ENCODE results near the gene TBC1D9. TPM values are rescaled to one million over a fixed set of nuclear protein-coding genes. Genes with fewer than 3 reads are reported as not detected.

The TBC1D9 gene
- total and polyA plus RNA-seq, 2 donors: 14.2 to 68.0 TPM

- Histone ChIP-seq H3K4me1 (ENCODE audit: insufficient read depth) (no peaks in the 10 kb centered on the region), H3K36me3 (ENCODE audit: insufficient read depth) (no peaks in the 10 kb centered on the region), H3K27ac (ENCODE audit: low read depth) (no peak overlapping the region), H3K4me3 (ENCODE audit: low read depth, low read length) (no peak overlapping the region)
- DNase-seq (ENCODE audit: extremely low spot score): no peak
- WGBS: 73% methylated on average over 3 of the region's 3 CpGs
These were observed 144.3 kb downstream of the TBC1D9 start for GRCh38 chr4:140611854-140612253.

DNA sequence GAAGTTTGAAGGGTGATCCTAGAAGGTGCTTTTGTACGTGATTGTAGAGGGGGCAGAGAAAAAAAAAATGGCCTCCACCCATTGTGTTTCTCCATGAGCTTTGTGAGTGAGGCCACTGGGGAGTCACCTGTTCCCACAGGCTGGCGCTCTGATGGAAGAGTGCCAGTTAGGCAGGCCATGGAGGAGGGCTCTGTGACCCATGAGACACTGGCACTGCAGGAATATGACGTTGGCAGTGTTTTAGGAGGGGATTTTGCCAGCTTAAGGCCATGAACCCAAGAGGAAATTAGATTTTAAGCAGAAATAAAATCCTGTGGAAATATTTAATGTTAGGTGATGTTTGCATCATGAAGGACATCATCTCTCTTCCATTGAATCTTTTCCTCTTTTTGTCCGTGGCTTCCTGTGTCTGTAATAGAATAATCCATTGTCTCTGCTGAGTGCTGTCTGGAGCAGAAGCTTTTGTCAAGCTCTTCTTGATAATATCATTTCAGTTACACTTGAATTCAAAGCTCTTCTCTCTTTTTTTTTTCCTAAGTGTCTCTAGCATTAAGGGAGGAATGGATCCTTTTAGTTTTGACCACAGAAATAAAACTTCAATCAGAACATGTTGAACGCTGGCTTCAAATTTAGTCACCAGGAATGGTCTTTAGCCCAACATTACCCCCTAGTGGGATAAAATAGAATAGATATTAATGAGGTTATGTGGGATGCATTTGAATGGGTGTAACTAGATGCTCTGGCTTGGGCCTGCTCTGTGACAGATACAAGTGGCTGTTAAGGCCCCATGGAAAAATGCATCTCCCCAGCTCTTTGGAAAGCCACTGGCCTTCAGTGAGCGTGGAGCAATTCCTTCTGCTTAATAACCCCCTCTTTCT lies 146.4 kb downstream of the TBC1D9 start:
- Histone ChIP-seq H3K4me1 (ENCODE audit: insufficient read depth) (no peaks in the 10 kb centered on the region), H3K27ac (ENCODE audit: low read depth) (no peak overlapping the region), H3K36me3 (ENCODE audit: insufficient read depth) (no peaks in the 10 kb centered on the region), H3K4me3 (ENCODE audit: low read depth, low read length) (no peak overlapping the region)
- WGBS: 51% methylated on average over 6 of the region's 6 CpGs
- DNase-seq (ENCODE audit: extremely low spot score): peak; percentile 47

DNA sequence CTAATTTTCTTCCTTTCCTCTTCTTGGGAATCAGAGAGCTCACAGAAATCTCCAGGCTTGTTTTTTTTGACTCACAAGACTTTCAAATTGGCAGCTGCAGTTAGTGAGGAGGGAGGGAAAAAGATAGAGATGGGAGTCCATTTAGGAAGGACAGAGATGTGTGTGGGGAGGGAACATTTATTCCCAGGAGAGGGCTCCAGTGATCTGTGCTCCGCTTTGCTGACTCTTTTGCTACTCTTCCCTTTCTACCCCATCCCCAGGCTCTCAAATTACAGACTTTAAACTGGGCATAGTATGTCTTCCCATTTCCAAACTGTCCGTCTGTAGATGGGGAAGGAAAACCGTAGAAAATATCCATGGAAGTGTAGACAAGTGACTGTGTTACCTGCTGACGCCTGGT lies 148.3 kb downstream of the TBC1D9 start:
- 81% methylated on average over 4 of the region's 4 CpGs for WGBS
- no peak overlapping the region for H3K27ac ChIP-seq (ENCODE audit: low read depth)
- H3K4me1 ChIP-seq (ENCODE audit: insufficient read depth): no peaks in the 10 kb centered on the region
- H3K4me3 ChIP-seq (ENCODE audit: low read depth, low read length): no peak overlapping the region
- no peaks in the 10 kb centered on the region for H3K36me3 ChIP-seq (ENCODE audit: insufficient read depth)
- no peak for DNase-seq (ENCODE audit: extremely low spot score)

- no peak overlapping the region for H3K4me3 ChIP-seq (ENCODE audit: low read depth, low read length)
- WGBS: 85% methylated on average over 4 of the region's 4 CpGs
These were observed 151.6 kb downstream of the TBC1D9 start for GRCh38 chr4:140604544-140604943.

DNA sequence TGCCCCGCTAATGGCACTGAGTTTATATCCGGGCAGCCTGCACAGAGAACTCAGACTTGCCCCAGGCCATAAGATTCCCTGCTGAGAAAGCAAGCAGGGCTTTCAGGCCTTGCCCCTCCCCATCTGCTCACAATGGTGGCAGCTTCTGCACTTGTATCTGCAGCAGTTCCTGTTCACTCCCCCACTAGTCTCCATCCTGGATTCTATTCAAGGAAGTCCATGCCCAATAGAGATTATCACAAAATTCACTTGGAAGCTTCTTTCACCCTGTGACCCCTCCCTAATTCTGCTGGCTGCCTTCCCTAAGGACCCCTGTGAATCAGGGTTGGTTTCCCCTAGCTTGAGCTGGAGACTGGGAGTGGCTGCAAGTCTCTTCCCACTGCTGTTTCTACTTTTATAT lies 152.9 kb downstream of the TBC1D9 start:
- no peak overlapping the region for H3K27ac ChIP-seq (ENCODE audit: low read depth)
- 84% methylated on average over 2 of the region's 2 CpGs for WGBS
- no peak overlapping the region for H3K4me3 ChIP-seq (ENCODE audit: low read depth, low read length)
- no peaks in the 10 kb centered on the region for H3K36me3 ChIP-seq (ENCODE audit: insufficient read depth)
- H3K4me1 ChIP-seq (ENCODE audit: insufficient read depth): no peaks in the 10 kb centered on the region
- no peak for DNase-seq (ENCODE audit: extremely low spot score)

More at GRCh38 chr4:140604544-140604943, 151.6 kb downstream of the TBC1D9 start:
- Histone ChIP-seq H3K4me1 (ENCODE audit: insufficient read depth) (no peaks in the 10 kb centered on the region), H3K36me3 (ENCODE audit: insufficient read depth) (no peaks in the 10 kb centered on the region), H3K27ac (ENCODE audit: low read depth) (no peak overlapping the region)
- DNase-seq (ENCODE audit: extremely low spot score): no peak

DNA sequence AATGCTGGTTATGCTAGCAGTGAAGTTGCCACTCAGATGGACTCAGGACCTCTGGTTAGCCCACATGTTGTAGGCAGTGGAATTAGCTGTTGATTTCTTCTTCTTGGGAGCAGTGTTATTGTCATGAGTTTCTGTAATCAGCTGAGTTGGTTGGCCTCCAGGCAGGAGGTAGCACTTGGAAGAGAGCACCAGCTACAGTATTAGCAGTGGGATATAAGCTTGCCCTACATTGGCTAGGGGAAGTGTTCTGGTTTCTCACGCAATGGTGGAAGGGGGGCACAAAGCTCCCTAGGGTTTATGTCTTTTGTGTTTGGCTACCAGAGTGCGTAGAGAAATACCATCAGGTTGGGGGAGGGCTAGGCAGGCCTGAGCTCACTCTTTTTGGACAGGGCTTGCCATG lies 153.5 kb downstream of the TBC1D9 start:
- H3K27ac ChIP-seq (ENCODE audit: low read depth): no peak overlapping the region
- H3K4me3 ChIP-seq (ENCODE audit: low read depth, low read length): no peak overlapping the region
- DNase-seq (ENCODE audit: extremely low spot score): no peak
- no peaks in the 10 kb centered on the region for H3K4me1 ChIP-seq (ENCODE audit: insufficient read depth)
- 85% methylated on average over 2 of the region's 2 CpGs for WGBS
- no peaks in the 10 kb centered on the region for H3K36me3 ChIP-seq (ENCODE audit: insufficient read depth)

GRCh38 chr4:140600408-140600807 lies 155.8 kb downstream of the TBC1D9 start:
- H3K4me3 ChIP-seq (ENCODE audit: low read depth, low read length): no peak overlapping the region
- no peaks in the 10 kb centered on the region for H3K4me1 ChIP-seq (ENCODE audit: insufficient read depth)
- no peak overlapping the region for H3K27ac ChIP-seq (ENCODE audit: low read depth)
- DNase-seq (ENCODE audit: extremely low spot score): no peak
- H3K36me3 ChIP-seq (ENCODE audit: insufficient read depth): no peaks in the 10 kb centered on the region
- 86% methylated on average over 8 of the region's 8 CpGs for WGBS

DNA sequence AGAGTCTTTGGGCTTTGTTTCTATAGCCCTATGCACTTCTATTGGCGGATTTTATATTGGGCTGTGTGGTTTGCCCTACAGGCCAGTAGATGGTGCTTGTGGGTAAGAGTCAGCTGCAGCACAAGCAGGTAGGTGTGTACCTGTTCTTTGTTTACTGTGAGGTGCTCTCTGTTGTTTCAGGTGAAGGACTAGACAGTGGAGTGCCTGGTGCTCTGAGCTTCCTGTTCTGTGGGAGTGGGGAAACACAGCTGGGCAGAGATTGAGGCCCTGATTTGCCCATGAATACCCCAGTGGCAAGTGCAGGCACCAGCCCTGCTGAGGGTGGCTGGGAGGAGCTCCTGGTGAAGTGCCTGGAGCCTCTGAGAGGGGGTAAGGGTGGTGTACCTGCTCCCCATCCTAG lies 161.1 kb downstream of the TBC1D9 start:
- 76% methylated on average over 1 of the region's 1 CpG for WGBS

DNA sequence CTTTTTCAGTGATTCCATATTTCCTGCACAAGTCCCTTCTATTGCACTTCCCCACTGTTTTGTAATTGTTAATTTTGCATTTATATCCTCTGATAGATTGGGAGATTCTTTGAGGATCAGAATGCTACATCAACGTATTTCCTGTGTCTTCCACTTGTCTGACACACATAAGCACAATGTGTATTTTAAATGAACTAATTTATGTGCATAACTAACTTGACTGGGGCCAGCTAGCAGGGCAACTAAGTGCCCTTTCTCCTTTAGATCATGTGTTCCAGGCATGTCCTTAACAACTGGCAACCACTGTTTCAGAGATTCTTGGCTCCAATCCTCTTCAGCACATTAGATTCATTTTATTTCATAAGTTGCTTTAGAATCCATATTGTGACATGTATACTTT lies 171.7 kb downstream of the TBC1D9 start:
- 49% methylated on average over 1 of the region's 1 CpG for WGBS
- Histone ChIP-seq H3K4me3 (ENCODE audit: low read depth, low read length) (no peak overlapping the region), H3K4me1 (ENCODE audit: insufficient read depth) (no peaks in the 10 kb centered on the region), H3K36me3 (ENCODE audit: insufficient read depth) (no peaks in the 10 kb centered on the region), H3K27ac (ENCODE audit: low read depth) (no peak overlapping the region)
- DNase-seq (ENCODE audit: extremely low spot score): no peak

More for the DNA sequence above, 161.1 kb downstream of the TBC1D9 start:
- H3K27ac ChIP-seq (ENCODE audit: low read depth): no peak overlapping the region
- no peak overlapping the region for H3K4me3 ChIP-seq (ENCODE audit: low read depth, low read length)
- no peak for DNase-seq (ENCODE audit: extremely low spot score)
- no peaks in the 10 kb centered on the region for H3K36me3 ChIP-seq (ENCODE audit: insufficient read depth)
- H3K4me1 ChIP-seq (ENCODE audit: insufficient read depth): no peaks in the 10 kb centered on the region

- Histone ChIP-seq H3K27ac (ENCODE audit: low read depth) (no peak overlapping the region), H3K36me3 (ENCODE audit: insufficient read depth) (no peaks in the 10 kb centered on the region), H3K4me1 (ENCODE audit: insufficient read depth) (no peaks in the 10 kb centered on the region), H3K4me3 (ENCODE audit: low read depth, low read length) (no peak overlapping the region)
- 69% methylated on average over 3 of the region's 3 CpGs for WGBS
- no peak for DNase-seq (ENCODE audit: extremely low spot score)
These were observed 175.1 kb downstream of the TBC1D9 start for GRCh38 chr4:140581078-140581477.

- DNase-seq (ENCODE audit: extremely low spot score): no peak
- Histone ChIP-seq H3K4me3 (ENCODE audit: low read depth, low read length) (no peak overlapping the region), H3K4me1 (ENCODE audit: insufficient read depth) (no peaks in the 10 kb centered on the region), H3K27ac (ENCODE audit: low read depth) (no peak overlapping the region), H3K36me3 (ENCODE audit: insufficient read depth) (no peaks in the 10 kb centered on the region)
- 22% methylated on average over 27 of the region's 27 CpGs for WGBS
These were observed 176.9 kb downstream of the TBC1D9 start for GRCh38 chr4:140579278-140579677.

GRCh38 chr4:140575489-140575888 lies 180.7 kb downstream of the TBC1D9 start:
- WGBS: 67% methylated on average over 4 of the region's 4 CpGs
- Histone ChIP-seq H3K4me3 (ENCODE audit: low read depth, low read length) (no peak overlapping the region), H3K4me1 (ENCODE audit: insufficient read depth) (no peaks in the 10 kb centered on the region), H3K27ac (ENCODE audit: low read depth) (no peak overlapping the region), H3K36me3 (ENCODE audit: insufficient read depth) (no peaks in the 10 kb centered on the region)
- no peak for DNase-seq (ENCODE audit: extremely low spot score)

DNA sequence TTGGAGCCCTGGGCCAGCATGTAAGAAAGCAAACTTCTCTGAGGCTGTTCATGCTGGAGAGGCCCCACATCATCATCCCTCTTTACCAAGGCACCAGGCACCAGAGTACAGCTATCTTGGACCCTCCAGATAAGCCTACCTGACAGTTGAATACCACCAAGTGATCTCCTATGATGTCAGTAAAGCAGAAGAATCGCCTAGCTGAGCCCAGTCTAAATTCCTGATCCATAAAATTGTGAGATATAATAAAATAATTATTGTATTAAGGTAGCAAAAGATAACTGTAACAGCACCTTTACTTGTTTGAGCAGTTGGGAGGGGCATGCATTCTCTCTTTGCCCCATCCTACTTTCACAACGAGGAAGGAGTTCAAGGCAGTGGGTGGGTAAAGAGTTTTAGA lies 184.6 kb downstream of the TBC1D9 start:
- H3K4me1 ChIP-seq (ENCODE audit: insufficient read depth): no peaks in the 10 kb centered on the region
- H3K4me3 ChIP-seq (ENCODE audit: low read depth, low read length): no peak overlapping the region
- 91% methylated on average over 2 of the region's 2 CpGs for WGBS
- DNase-seq (ENCODE audit: extremely low spot score): no peak
- H3K27ac ChIP-seq (ENCODE audit: low read depth): no peak overlapping the region
- no peaks in the 10 kb centered on the region for H3K36me3 ChIP-seq (ENCODE audit: insufficient read depth)
